HEK293T (cell line): Measurements from ENCODE around the gene WDSUB1.

ENCODE experiments used
- CTBP1 ChIP-seq: fragments of 450-650 bp; IDR thresholded peaks from 2 replicates; pipeline ENCODE4 v1.6.1; 2016; ENCODE audit warnings: borderline replicate concordance
- ELF4 ChIP-seq: fragments of 450-650 bp; IDR thresholded peaks from 2 replicates; pipeline ENCODE4 v1.6.1; 2017; ENCODE audit warnings: antibody characterized with exemption
- FOXK2 ChIP-seq: fragments of 450-650 bp; IDR thresholded peaks from 2 replicates; pipeline ENCODE4 v1.6.1; 2016; ENCODE audit warnings: mild to moderate bottlenecking
- HDGF ChIP-seq: fragments of 450-650 bp; IDR thresholded peaks from 2 replicates; pipeline ENCODE4 v1.6.1; 2017; ENCODE audit warnings: antibody characterized with exemption, borderline replicate concordance
- LEF1 ChIP-seq: fragments of 450-650 bp; IDR thresholded peaks from 2 replicates; pipeline ENCODE4 v1.6.1; 2017; ENCODE audit warnings: mild to moderate bottlenecking, borderline replicate concordance
- SP1 ChIP-seq: fragments of 450-650 bp; IDR thresholded peaks from 2 replicates; pipeline ENCODE4 v1.6.1; 2017

GRCh38 chr2:159283529-159283928 lies 3.0 kb downstream of the WDSUB1 start:
- TF ChIP-seq CTBP1 = no peak
- no peak for TF ChIP-seq ELF4
- TF ChIP-seq HDGF = no peak
- TF ChIP-seq FOXK2 = no peak
- TF ChIP-seq SP1 = no peak
- TF ChIP-seq LEF1 = no peak
